Measurements from ENCODE around the gene RSRC1.
"Not testable (repeated sequence)": the region's sequence is repeated elsewhere in the genome, so short reads cannot be mapped to it uniquely, and the experiment has no call there.

The RSRC1 gene

DNA sequence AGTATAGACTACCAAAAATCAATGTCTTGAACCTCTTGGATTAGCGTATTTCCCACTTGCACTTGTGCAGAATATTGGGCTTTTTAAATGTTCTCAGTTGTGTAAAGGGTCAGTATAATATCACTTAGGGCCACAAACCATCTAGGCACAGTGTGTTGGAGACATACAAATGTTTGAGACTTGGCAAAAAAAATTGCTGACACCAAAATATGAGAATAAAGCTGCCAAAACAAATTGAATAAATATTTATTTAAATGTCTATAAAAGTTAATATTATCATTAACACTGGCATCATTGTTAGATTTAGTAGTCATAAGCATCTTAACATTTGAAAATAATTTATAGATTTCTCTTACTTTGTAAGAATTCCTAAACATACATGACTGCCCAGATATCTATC is 430.2 kb downstream of the RSRC1 start:
- no peak for DNase-seq

DNA sequence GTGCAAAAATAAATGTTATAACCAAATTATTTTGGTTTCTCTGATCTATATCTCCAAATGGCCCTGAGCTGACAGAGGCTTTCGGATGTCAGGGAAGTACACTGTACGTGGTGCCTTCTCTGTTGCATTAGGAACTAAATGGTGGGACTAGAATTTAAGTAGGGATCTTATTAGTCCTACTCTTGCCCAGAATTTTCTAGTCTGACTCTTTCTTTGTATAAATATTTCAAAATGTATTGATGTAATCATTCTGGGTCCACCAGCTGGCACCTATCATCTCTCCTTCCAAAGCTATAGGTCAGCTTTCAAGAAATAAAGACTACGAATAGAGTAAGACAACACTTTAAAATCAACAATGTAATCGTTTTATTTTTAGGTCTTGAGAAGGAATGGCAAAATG is 438.8 kb downstream of the RSRC1 start:
- DNase-seq: no peak

DNA sequence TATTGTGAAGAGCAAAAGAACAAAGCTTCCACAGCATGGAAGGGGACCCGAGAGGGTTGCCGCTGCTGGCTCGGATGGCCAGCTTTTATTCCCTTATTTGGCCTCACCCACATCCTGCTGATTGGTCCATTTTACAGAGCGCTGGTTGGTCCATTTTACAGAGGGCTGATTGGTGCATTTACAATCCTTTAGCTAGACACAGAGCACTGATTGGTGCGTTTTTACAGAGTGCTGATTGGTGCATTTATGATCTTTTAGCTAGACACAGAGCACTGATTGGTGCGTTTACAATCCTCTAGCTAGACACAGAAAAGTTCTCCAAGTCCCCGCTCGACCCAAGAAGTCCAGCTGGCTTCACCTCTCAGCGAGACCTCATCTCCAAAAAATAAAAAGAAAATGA is 440.0 kb downstream of the RSRC1 start:
- not testable (repeated sequence) for DNase-seq

DNA sequence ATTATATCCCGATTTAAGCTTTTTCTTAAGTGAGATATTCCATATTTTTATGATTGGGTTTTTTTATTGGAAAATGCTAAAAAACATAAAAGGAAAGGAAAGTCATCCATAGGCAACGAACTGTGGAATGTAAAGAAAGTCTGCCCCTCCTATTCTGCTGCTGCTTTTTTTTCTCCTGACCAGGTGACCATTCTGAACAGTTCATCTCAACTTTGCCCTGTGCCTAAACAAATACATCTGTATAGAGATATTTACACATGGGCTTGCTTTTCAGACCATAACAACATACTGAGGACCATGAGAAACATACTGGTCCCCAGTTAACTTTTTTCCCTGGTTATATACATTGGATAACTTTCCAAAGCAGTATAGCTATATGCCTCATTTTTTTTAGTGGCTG is 442.2 kb downstream of the RSRC1 start:
- DNase-seq: no peak

DNA sequence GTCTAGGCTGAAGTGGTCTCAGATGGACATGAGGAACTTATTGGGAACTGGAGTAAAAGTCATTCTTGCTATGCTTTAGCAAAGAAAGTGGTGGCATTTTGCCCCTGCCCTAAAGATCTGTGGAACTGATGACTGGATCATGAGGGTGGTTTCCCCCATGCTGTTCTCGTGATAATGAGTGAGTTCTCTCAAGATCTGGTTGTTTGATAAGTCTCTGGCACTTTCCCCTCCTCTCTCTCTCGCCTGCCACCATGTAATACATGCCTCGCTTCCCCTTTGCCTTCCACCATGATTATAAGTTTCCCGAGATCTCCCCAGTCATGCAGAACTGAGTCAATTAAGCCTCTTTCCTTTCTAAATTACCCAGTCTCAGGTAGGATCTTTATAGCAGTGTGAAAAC is 449.6 kb downstream of the RSRC1 start:
- no peak for DNase-seq

DNA sequence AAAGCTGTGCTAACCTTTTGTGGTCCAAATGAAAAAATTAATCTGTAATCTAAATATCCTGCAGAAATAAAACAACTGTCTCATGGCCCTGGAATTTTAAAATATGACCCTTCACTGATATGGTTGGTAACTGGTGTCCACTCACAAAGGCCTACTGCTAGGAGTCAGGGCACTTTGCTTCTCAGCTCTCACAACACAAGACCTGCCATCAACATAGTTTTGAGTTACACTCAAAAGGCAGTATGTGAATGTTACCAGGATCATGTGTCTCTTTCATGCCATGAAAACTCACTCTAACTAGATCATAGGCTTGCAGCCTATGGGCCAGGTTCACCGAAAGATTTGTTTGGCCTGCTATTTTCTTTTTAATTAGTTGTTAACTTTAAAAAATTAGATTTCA is 451.1 kb downstream of the RSRC1 start:
- DNase-seq: no peak

DNA sequence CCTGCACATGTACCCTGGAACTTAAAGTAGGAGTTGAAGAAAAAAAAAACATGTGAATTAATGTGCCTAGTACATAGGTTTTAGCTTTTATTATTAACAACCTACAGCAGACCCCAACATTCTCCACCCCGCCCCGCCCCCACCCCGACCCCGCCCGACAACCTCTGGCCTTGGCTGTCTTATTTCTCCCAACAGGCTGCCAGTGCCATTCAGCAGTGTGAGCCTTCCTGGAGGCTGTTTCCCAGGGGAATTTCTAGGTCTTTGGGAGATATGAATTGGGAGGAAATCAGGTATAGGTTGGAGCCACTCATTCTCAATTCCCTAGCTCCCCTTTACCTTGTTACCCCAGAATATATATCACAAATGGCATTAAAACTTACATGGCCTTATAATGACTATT is 452.8 kb downstream of the RSRC1 start:
- no peak for DNase-seq

DNA sequence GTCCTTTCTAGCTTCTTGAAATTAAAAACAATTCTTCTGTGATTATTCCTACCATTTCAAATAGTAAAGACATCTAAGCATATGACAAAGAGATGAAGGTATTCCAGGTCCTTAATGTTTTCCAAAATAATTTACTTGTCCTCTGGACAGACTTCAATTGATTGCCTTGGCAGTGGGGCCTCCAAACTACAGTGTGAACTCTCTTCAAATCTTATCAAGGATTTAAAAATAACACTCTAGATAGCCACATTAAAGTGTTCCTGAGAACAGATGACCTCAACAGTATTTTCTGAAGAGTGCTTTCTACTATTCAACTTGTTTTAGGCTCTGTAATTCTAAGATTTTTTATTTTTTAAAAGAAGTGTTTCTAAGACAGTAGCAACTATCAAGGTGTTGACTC is 453.2 kb downstream of the RSRC1 start:
- no peak for DNase-seq

DNA sequence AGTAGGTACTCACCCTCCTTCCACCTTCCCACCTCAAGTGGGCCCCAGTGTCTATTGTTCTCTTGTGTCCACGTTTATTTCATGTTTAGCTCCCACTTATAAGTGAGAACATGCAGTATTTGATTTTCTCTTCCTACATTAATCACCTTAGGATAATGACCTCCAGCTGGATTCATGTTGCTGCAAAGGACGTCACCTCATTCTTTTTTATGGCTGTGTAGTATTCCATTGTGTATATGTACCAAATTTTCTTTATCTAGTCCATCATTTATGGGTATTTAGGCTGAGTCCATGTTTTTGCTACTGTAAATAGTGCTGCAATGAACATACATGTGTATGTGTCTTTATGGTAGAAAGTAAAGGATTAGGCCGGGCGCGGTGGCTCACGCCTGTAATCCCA is 455.2 kb downstream of the RSRC1 start:
- DNase-seq: no peak

DNA sequence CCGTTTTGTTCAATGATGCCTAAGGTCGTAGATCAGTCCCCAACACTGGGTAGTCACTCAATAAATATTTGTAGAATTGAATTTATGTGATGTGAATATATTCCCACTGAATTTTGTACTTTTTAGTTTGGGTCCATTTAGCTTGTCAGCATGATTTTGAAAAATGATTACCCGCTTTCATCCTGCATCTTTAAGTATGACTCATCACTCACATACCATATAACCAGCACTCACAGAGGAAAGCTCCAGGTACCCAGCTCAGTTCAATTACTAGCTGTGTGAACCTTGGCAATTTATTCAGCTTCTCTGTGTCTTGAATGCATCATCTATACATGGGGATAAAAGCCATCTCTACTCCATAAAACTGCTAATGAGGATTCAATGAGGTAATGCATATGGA is 458.9 kb downstream of the RSRC1 start:
- DNase-seq: no peak

DNA sequence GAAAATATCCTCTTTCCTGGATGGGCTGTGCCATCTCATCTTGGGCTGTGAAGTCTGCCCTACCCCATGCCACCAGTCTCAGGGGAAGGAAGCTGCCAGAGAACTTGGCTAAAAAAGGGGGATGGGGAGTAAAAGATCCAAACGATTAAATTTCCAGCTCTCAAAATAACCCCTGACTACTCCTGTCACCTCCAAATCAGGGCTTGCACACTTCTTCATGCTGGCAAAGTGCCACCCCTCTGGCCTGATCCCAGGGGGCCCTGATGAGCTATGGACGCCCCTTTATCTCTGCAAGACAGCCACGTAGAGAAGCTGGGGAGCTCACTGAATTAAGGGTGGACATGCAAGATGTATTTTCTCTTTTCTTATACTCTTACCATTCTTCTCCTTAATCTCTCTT is 459.9 kb downstream of the RSRC1 start:
- DNase-seq: no peak

DNA sequence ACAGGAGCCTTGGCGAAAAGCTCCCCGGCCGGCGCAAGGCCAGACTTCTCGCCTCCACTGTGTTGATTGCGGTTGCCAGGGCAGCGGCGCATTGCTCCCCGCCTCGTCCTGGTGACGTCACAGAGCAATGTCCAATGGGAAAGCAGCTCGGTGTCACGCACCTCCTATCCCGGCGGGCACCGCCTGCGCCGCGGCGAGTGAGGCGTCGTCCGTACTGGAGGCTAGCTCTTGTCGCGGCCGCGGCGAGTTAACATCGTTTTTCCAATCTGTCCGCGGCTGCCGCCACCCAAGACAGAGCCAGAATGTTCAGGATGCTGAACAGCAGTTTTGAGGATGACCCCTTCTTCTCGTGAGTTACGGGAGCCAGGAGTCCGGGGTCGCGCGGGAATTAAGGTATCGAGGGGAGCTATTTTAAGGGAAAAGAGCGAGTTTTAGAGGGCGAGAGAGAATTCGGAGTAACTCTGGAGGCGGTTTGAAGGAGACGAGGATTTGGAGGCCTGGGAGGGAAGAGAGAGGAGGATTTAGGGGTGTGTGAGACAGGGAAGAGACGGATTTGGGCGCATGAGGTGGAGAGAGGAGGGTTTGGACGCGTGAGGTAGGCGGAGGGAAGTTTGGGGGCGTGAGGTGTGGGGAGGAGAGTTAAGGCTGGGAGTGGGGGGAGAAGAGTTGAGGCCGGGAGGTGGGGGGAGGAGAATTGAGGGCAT is 461.3 kb downstream of the RSRC1 start, which contains the start of gene MLF1:
MLF1 (plus strand) TSS at position 196 of the 704 bp plus-strand sequence; CDS start at position 303, 107 bp downstream.
- DNase-seq: peak; percentile 87

DNA sequence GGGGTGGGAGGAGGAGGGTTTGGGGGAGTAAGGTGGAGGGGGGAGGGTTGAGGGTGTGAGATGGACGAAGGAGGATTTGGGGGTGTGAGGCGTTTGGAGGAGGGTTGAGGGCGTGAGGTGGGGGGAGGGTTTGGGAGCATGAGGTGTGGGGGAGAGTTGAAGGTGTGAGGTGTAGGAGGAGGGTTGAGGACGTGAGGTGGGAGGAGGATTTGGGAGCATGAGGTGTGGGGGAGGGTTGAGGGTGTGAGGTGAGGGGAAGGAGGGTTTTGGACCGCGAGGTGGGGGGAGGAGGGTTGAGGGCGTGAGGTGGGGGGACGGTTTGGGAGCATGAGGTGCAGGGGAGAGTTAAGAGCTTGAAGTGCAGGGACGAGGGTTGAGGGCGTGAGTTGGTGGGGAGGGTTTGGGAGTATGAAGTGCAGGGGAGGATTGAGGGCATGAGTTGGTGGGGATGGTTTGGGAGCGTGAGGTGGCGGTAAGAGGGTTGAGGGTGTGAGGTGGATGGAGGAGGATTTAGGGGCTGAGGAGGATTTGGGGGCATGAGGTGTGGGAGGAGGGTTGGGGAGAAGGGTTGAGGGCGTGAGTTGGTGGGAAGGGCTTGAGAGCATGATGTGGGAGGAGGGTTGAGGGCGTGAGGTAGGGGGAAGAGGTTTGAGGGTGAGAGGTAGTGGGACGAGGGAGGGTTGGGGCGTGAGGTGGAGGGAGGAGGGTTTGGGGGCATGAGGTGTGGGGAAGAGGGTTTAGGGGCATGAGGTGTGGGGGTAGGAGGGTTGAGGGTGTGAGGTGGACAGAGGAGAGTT is 462.3 kb downstream of the RSRC1 start:
- DNase-seq: no peak

DNA sequence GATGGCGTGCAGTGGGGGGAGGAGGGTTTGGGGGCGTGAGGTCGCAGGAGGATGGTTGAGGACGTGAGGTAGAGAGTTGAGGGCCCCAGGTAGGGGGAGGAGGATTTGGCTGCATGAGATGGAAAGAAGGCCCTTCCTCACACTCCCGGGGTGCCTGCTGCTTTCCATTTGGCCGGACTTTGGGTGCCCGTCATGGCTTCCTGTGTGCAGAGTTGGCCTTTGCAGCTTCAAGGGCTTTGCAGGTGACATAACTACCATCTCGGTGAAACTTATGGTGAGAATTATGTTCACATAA is 462.8 kb downstream of the RSRC1 start:
- no peak for DNase-seq

DNA sequence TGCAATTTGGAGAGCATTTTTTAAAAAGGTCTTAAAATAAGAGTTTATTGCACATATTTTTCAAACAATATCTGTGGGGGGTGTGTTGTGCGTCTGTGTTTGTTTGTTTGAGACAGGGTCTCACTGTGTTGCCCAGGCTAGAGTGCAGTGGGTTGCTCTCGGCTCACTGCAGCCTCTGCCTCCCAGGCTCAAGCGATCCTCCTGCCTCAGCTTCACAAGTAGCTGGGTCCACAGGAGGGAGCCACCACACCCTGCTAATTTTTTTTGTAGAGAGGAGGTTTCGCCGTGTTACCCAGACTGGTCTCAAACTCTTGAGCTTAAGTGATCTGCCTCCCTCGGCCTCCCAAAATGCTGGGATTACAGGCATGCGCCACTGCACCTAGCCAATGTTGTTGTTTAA is 463.8 kb downstream of the RSRC1 start:
- DNase-seq: no peak

DNA sequence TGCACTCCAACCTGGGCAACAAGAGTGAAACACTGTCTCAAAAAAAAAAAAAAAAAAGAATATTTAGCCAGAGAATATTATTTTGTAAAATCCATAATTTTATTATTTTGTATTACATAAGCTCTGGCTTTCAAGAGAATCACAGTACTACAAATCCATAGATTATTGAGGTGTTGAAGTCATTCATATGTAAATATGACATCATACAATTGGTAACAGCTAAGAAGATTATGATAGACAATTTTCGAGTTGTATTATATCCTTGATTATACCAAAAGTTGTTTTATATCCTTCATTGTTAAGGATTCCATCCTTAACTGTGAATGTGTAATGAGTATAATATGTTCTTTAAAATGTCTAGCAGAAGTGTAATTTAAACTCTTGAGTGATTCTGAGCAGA is 464.8 kb downstream of the RSRC1 start:
- no peak for DNase-seq

DNA sequence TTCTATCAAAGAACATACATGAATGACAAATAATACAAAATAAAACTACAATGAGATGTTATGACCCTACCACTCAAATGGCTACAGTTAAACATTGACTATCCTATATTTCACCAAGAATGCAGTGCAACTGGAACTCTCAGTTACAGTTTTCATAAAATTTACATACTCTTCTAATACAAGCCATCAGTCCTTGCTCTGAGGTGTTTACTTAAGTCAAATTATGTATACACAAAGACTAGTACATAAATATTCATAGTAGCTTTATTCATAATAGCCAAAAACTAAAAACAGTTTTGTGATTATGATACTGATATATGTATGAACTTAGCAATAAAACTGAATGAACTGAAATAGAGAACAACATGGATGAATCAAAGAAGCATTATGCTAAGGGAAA is 480.3 kb downstream of the RSRC1 start:
- DNase-seq: no peak
